Caco-2 (cell line): ENCODE results near the gene STUB1. TPM values are rescaled to one million over a fixed set of nuclear protein-coding genes. Genes with fewer than 3 reads are reported as not detected.

Experiments used
- BruUV-seq: library from RNA; stranded (reverse); fragments of 400-500 nt; replicated peaks from 2 replicates; lab custom pipeline; 2021; lab: Mats Ljungman, UMichigan
- CTCF ChIA-PET: fragments of 300-600 bp; sonication (Branson Sonifier 250); formaldehyde crosslinking; loops from one replicate; lab custom pipeline; 2022; ENCODE audit warnings: antibody characterized with exemption; lab: Charles Lee
- POLR2A ChIA-PET: fragments of 300-600 bp; sonication (Branson Sonifier 250); formaldehyde crosslinking; loops from one replicate; lab custom pipeline; 2022; ENCODE audit warnings: antibody characterized with exemption; lab: Charles Lee
- DNase-seq, 2 experiments: peaks; one replicate each; pipeline versions ENCODE4 v3.0.0 to v3.0.0-alpha.2; 2020 to 2022
- H3K27me3 ChIP-seq: replicated peaks from 2 replicates; pipeline ENCODE4 v1.6.0; 2011; ENCODE audit warnings: low read length; ENCODE audit not compliant: control insufficient read depth, insufficient read depth
- H3K36me3 ChIP-seq: 2 replicates; pipeline ENCODE4 v1.5.1; 2011; ENCODE audit warnings: low read length; ENCODE audit not compliant: control insufficient read depth, insufficient read depth
- H3K4me1 ChIP-seq: fragments of 250-450 bp; sonication (Bioruptor Pico); 2 replicates; pipeline ENCODE4 v1.5.1; 2020; ENCODE audit warnings: mild to moderate bottlenecking
- H3K4me3 ChIP-seq: 2 replicates; pipeline ENCODE4 v1.5.1; 2011; ENCODE audit warnings: low read depth, mild to moderate bottlenecking, control low read depth, low read length
- H3K9me3 ChIP-seq: fragments of 250-450 bp; sonication (Bioruptor Pico); 2 replicates; pipeline ENCODE4 v1.5.1; 2020; ENCODE audit warnings: mild to moderate bottlenecking, moderate library complexity
- H3K27ac Mint-ChIP-seq: one replicate; pipeline ENCODE4 v1.8.0; 2022; ENCODE audit warnings: mixed read lengths; ENCODE audit not compliant: unreplicated experiment
- H3K27me3 Mint-ChIP-seq: one replicate; pipeline ENCODE4 v1.8.0; 2022; ENCODE audit warnings: mixed read lengths; ENCODE audit not compliant: insufficient read depth, unreplicated experiment
- H3K36me3 Mint-ChIP-seq: one replicate; pipeline ENCODE4 v1.8.0; 2022; ENCODE audit warnings: mild to moderate bottlenecking, mixed read lengths; ENCODE audit not compliant: insufficient read depth, unreplicated experiment
- H3K4me1 Mint-ChIP-seq: one replicate; pipeline ENCODE4 v1.8.0; 2022; ENCODE audit warnings: low read depth, mixed read lengths; ENCODE audit not compliant: unreplicated experiment
- H3K4me3 Mint-ChIP-seq: one replicate; pipeline ENCODE4 v1.8.0; 2022; ENCODE audit warnings: mild to moderate bottlenecking, moderate library complexity, mixed read lengths; ENCODE audit not compliant: unreplicated experiment
- H3K9me3 Mint-ChIP-seq: one replicate; pipeline ENCODE4 v1.8.0; 2022; ENCODE audit warnings: mixed read lengths; ENCODE audit not compliant: unreplicated experiment
- intact Hi-C: fragments of 100-400 bp; cut with micrococcal nuclease; formaldehyde crosslinking; loops from one replicate; pipeline ENCODE4 v1.10.0; 2022; ENCODE audit not compliant: unreplicated experiment
- total RNA-seq: library from RNA; stranded (reverse); gene quantifications from 2 replicates; pipeline ENCODE4 v1.2.3, GENCODE V29; 2022
- TF ChIP-seq, protein P1 (sequence below), 2 experiments: fragments of 200-600 bp in 1 of 2; IDR thresholded peaks; 1 replicate in 1 of 2; 2 replicates in 1 of 2; pipeline versions ENCODE4 v1.5.1 to v1.8.0; 2011 to 2022; ENCODE audit warnings: antibody characterized with exemption in 1 of 2, control low read depth in 1 of 2, inconsistent platforms in 1 of 2, low read depth in 1 of 2, low read length in 1 of 2, mild to moderate bottlenecking in 1 of 2, moderate library complexity in 1 of 2; ENCODE audit not compliant: insufficient read depth in 1 of 2, severe bottlenecking in 1 of 2, unreplicated experiment in 1 of 2

The STUB1 gene
- total RNA-seq, 1 experiment from 2014 or later, result 77.8 TPM

DNA sequence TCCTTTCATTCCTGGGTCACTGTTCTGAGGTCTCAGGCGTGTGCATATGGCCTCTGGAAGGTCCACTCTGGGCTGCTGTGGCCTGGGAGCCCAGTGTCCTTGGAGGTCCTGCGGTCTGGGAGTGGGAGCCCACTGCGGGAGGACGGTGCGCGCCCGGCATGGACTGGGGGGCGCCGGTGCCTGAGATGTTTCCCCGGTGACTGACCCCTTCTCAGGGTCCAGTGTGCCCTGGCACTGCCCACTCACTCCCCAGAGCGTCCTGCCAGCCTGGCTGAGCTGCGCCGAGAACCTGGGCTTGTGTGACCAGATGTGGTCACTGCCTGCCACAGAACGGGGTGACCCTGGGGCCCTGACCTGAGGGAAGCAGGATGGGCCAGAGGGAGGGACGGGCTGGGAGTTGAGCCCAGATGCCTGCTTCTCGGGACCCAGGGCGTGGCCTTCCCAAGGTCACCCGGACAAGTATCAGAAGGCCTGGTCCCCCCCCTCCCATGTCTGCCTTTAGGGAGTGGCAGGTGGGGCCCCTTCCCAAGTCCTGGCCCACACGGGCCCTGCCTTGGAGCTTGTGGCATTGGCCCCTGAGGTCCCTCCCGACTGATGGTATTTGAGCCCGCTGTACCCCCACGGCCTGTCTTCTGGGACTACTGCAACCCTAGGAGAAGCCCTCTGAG, 5.9 kb upstream of the STUB1 start:
- no TSS peak for BruUV-seq
- Mint-ChIP-seq H3K36me3 (peaks cover 23% of the 10 kb centered on the region), H3K4me3 (no peak overlapping the region), H3K9me3 (no peaks in the 10 kb centered on the region), H3K27ac (no peak overlapping the region), H3K27me3 (no peaks in the 10 kb centered on the region), H3K4me1 (no peaks in the 10 kb centered on the region)
- TF ChIP-seq, protein P1, sequence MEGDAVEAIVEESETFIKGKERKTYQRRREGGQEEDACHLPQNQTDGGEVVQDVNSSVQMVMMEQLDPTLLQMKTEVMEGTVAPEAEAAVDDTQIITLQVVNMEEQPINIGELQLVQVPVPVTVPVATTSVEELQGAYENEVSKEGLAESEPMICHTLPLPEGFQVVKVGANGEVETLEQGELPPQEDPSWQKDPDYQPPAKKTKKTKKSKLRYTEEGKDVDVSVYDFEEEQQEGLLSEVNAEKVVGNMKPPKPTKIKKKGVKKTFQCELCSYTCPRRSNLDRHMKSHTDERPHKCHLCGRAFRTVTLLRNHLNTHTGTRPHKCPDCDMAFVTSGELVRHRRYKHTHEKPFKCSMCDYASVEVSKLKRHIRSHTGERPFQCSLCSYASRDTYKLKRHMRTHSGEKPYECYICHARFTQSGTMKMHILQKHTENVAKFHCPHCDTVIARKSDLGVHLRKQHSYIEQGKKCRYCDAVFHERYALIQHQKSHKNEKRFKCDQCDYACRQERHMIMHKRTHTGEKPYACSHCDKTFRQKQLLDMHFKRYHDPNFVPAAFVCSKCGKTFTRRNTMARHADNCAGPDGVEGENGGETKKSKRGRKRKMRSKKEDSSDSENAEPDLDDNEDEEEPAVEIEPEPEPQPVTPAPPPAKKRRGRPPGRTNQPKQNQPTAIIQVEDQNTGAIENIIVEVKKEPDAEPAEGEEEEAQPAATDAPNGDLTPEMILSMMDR (IDR thresholded peaks at IDR 0.05; ENCODE audit: insufficient read depth in 1 of 2, low read depth in 1 of 2, low read length in 1 of 2, severe bottlenecking in 1 of 2, unreplicated experiment in 1 of 2), result no peak
- H3K4me1 ChIP-seq, result 0 out of 2 replicates have a peak, but pooled peaks cover 6% of the 10 kb centered on the region
- H3K36me3 ChIP-seq, result peaks cover 5% of the 10 kb centered on the region
- H3K4me3 ChIP-seq, result no peak overlapping the region
- POLR2A ChIA-PET, result no interaction called here
- intact Hi-C loops, result no loop called here
- no peaks in the 10 kb centered on the region for H3K27me3 ChIP-seq
- CTCF ChIA-PET, result no interaction called here
- H3K9me3 ChIP-seq, result no peaks in the 10 kb centered on the region
- no peak for DNase-seq

DNA sequence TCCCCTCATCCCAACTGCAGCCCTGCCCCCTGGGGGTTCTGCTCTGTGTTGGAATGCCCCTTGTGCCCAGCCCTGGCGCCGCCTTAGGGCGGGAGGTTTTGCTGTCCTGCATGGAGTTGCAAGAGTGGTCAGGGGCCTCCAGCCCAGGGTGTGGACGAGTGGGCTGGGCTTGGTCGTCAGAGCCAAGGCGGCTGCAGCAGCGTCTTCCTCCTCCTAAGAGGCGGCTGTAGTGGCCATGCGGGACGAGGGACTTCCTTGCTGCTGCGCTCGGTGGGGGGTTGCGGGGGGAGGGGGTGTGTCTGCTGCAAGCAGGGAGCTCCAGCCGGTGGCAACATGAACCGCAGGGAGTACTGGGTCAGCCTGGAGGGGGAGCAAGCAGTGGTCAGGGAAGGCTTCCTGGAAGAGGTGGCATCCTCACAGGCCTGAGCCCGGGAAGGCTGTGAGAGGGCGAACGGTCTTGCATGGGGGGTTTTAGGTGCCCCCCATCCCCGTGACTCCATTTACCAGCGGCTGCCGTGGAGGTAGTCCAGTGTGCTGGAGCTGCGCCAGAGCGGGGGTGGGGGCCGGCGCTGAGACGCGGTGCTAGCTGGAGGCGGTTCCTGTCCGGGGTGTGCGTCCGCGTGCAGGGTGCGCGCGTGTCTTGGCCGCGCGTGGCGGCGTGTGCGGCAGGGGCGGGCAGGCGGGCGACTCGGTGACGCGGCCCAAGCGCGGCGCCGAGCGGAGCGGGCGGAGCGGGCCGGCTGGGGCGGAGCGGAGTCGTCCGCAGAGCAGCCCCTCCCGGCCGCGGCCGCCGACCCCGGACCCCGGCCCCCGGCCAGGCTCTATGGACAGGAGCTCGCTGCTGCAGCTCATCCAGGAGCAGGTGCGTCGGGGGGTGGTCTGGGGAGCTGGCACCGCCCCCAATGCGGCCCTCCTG, 5.0 kb upstream of the STUB1 start, which contains the start of gene RHBDL1:
RHBDL1 (plus strand) TSS at position 704 of the 916 bp plus-strand sequence; CDS start at position 824, 120 bp downstream.
- no peaks in the 10 kb centered on the region for H3K9me3 ChIP-seq
- H3K36me3 ChIP-seq, result peaks cover 2% of the 10 kb centered on the region
- intact Hi-C loops, result no loop called here
- Mint-ChIP-seq H3K27me3 (no peaks in the 10 kb centered on the region), H3K27ac (no peak within 1 kb of the TSS), H3K4me1 (no peaks in the 10 kb centered on the region), H3K36me3 (peaks cover 30% of the 10 kb centered on the region), H3K4me3 (peak within 1 kb of the TSS; percentile 53), H3K9me3 (no peaks in the 10 kb centered on the region)
- no TSS peak for BruUV-seq
- H3K27me3 ChIP-seq, result no peaks in the 10 kb centered on the region
- DNase-seq, result no peak
- H3K4me1 ChIP-seq, result 0 out of 2 replicates have a peak, but pooled peaks cover 7% of the 10 kb centered on the region
- TF ChIP-seq, protein P1 (IDR thresholded peaks at IDR 0.05; ENCODE audit: insufficient read depth in 1 of 2, low read depth in 1 of 2, low read length in 1 of 2, severe bottlenecking in 1 of 2, unreplicated experiment in 1 of 2), result no peak
- POLR2A ChIA-PET, result interaction anchor here (0.6 kb wide), 1 partner anchor 46 kb away, joined by 3 read pairs; no protein-coding TSS in a partner anchor
- CTCF ChIA-PET, result no interaction called here
- peak within 1 kb of the TSS; percentile 26 for H3K4me3 ChIP-seq

DNA sequence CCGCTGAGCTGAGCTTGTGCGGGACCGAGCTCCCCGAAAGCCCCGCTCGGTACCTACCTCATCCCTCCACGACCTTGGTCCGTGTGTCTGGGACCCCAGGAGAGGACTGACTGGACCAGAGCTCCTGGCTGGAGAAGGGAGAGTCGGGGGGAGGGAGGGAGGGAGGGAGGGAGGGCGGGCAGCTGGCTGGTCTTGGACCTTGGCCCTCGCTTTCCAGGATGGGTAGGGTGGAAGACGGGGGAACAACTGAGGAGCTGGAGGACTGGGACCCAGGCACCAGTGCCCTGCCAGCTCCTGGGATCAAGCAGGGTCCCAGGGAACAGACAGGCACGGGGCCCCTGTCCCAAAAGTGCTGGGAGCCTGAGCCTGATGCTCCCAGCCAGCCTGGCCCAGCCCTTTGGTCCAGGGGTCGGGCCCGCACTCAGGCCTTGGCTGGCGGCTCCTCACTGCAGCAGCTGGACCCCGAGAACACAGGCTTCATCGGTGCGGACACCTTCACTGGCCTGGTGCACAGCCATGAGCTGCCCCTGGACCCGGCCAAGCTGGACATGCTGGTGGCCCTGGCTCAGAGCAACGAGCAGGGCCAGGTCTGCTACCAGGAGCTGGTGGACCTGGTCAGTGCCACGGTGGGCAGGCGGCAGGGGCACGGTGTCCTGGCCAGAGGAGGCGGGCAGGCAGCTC, 4.2 kb upstream of the STUB1 start:
- Mint-ChIP-seq H3K27me3 (no peaks in the 10 kb centered on the region), H3K27ac (no peak overlapping the region), H3K4me1 (no peaks in the 10 kb centered on the region), H3K9me3 (no peaks in the 10 kb centered on the region), H3K4me3 (no peak overlapping the region), H3K36me3 (peaks cover 33% of the 10 kb centered on the region)
- Histone ChIP-seq H3K9me3 (no peaks in the 10 kb centered on the region), H3K27me3 (no peaks in the 10 kb centered on the region), H3K4me3 (peak overlapping the region; percentile 23; the same call in 1 of the 2 replicates), H3K4me1 (0 out of 2 replicates have a peak, but pooled peaks cover 10% of the 10 kb centered on the region), H3K36me3 (peaks cover 1% of the 10 kb centered on the region)
- ChIA-PET CTCF (no interaction called here), POLR2A (interaction anchor here (0.6 kb wide), 1 partner anchor 45 kb away, joined by 3 read pairs; no protein-coding TSS in a partner anchor)
- DNase-seq, result no peak
- BruUV-seq, result no TSS peak
- TF ChIP-seq, protein P1 (IDR thresholded peaks at IDR 0.05; ENCODE audit: insufficient read depth in 1 of 2, low read depth in 1 of 2, low read length in 1 of 2, severe bottlenecking in 1 of 2, unreplicated experiment in 1 of 2), result no peak
- intact Hi-C loops, result no loop called here
